Activated T-helper 17 cell treated with anti-CD3 and anti-CD28 coated beads, Interleukin-2, amount 50 U/mL, for 72 hours (primary cell): ENCODE data around the gene ELMO1. TPM values are rescaled to one million over a fixed set of nuclear protein-coding genes. Genes with fewer than 3 reads are reported as not detected.

Experiments used
- ATAC-seq: fragments of 150-1000 bp; cut with Tn5 transposase; replicated peaks from 2 replicates; pipeline ENCODE4 v1.10.0; 2021; ENCODE audit warnings: mild to moderate bottlenecking, moderate library complexity
- H3K27ac Mint-ChIP-seq: one replicate; pipeline ENCODE4 v1.8.0; 2022; ENCODE audit warnings: mixed read lengths
- H3K27me3 Mint-ChIP-seq: one replicate; pipeline ENCODE4 v1.8.0; 2022; ENCODE audit warnings: mixed read lengths
- H3K36me3 Mint-ChIP-seq: one replicate; pipeline ENCODE4 v1.8.0; 2022; ENCODE audit warnings: low read depth, mild to moderate bottlenecking, mixed read lengths
- H3K4me1 Mint-ChIP-seq: one replicate; pipeline ENCODE4 v1.8.0; 2022; ENCODE audit warnings: mixed read lengths
- H3K4me3 Mint-ChIP-seq: one replicate; pipeline ENCODE4 v1.8.0; 2022; ENCODE audit warnings: mild to moderate bottlenecking, mixed read lengths
- H3K9me3 Mint-ChIP-seq: one replicate; pipeline ENCODE4 v1.8.0; 2022; ENCODE audit warnings: mixed read lengths
- total RNA-seq, 2 donors: library from RNA; stranded (reverse); gene quantifications; one replicate each; pipeline ENCODE4 v1.2.3, GENCODE V29; 2022

Gene ELMO1
- total RNA-seq, 2 donors from 2014 or later, result 77.4 to 106 TPM

DNA sequence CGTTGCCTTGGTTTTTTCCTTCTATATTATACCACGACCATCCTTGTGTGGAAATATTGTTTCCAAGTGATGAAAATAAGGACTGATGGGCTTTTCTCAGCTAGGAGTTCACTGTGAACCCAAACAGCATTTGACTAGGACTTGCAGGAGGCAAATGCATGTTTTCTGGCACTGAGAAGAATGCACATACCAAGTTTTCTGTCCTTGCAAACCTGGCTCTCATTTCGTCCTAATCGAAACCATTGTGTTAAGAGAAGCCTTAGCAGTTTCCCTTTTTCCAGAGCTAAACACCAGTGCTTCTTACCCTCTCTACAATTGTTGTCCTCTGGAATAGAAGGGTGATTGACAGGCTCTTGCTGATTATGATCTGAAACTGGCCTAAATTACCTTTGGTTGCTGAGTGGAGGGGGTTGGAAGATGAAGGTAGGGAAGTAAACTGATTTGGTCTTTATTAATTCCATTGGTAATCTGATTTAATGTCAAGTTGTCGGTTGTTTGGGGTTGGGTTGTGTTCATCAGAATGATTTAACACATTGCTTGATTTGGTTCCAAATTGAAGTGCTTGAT is 33.1 kb upstream of the ELMO1 start:
- Mint-ChIP-seq H3K4me1 (no peaks in the 10 kb centered on the region), H3K4me3 (no peak overlapping the region), H3K36me3 (no peaks in the 10 kb centered on the region), H3K27me3 (peaks cover 32% of the 10 kb centered on the region), H3K27ac (no peak overlapping the region), H3K9me3 (no peaks in the 10 kb centered on the region)
- ATAC-seq, result no peak

DNA sequence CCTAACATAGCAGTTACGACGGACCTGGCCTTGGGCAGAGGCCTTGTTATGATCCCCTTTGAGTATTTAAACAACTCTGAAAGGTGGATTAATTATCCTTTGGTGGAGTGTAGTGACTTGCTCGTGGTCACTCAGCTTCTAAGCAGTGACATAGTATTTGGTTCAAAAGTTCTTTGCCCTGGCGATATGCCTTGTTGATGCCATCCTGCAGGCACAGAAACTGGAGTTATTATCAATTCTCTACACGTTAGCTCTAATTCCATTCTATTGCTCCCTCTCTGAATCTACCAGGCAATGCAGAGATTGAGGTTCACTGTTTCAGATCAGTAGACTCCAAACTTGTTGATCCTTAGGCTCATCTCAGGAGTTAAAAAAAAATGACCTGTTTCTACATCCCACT is 32.5 kb upstream of the ELMO1 start:
- no peak overlapping the region for H3K4me3 Mint-ChIP-seq
- no peaks in the 10 kb centered on the region for H3K36me3 Mint-ChIP-seq
- no peaks in the 10 kb centered on the region for H3K9me3 Mint-ChIP-seq
- no peaks in the 10 kb centered on the region for H3K4me1 Mint-ChIP-seq
- peaks cover 29% of the 10 kb centered on the region for H3K27me3 Mint-ChIP-seq
- no peak overlapping the region for H3K27ac Mint-ChIP-seq
- ATAC-seq, result no peak

DNA sequence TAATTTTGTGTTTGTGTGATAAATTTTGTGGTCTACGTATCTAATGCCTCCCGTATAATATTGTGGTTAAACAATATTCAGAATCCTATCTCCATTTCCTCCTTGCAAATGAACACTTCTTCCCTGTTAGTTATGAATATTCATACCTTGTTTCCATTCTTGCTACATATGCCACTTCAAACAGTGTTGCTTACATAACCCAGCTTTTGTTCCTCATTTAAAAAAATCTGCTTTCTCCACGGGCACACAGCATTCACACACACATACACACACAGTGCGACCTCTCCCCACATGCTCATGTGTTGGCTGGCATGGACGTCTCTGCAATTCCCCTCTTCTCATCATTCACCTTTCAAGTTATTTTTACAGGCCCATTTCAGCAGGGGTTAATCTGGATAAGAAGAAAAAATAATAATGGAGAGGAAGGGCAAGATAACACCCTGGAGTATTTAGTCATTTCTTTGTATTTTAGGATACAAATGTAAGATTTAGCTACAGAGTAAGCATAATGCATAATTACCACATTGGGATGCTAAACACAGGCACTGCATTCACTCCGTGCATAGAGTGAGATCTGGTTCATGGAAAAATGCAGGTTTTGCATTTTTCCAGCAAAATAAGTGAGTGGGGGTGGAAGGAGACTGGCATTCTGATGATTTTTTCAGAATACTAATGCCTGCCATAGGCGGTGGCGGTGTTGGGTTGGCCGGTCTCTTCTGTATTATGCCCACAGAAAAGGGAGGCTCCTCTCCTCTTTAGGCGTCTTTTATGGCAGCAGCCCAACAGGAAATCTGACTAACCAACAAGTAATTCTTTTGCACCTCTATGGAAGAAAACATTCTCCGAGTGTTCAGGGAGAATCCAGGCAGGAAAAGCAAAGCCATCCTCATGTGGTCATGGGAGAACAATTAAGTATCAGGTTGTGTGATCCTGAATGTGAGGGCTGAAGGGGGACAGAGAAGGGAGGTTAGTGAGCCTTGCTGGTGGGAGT is 31.7 kb upstream of the ELMO1 start:
- Mint-ChIP-seq H3K27me3 (peaks cover 27% of the 10 kb centered on the region), H3K36me3 (no peaks in the 10 kb centered on the region), H3K4me3 (no peak overlapping the region), H3K27ac (no peak overlapping the region), H3K4me1 (no peaks in the 10 kb centered on the region), H3K9me3 (no peaks in the 10 kb centered on the region)
- no peak for ATAC-seq

DNA sequence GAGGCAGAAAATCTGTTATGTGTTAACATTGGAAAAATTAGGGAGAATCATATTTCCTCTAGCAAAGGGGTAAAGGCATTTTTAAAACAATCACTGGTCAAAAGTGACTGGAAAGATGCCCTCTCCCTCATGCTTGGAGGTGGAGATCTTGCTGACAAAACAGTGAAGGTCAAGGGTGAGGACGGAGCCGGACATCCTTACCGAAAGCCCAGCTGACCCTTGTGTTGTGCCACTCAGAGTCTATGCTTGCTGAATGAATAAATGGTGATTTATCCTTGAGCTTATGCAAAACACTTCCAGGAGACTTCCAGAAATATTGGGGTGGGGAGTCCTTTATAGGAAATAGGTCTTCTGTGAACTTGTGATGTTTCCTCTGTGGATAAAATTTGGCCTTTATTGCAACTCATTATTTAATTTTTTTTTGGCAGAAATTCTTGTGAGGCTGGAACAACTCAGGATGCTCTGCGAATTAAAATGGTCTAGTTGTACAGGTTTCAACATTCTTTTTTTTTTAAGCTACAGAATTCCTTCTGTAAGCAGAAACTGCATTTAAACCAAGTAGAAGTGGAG is 28.3 kb upstream of the ELMO1 start:
- Mint-ChIP-seq H3K36me3 (no peaks in the 10 kb centered on the region), H3K27ac (no peak overlapping the region), H3K9me3 (no peaks in the 10 kb centered on the region), H3K4me1 (no peaks in the 10 kb centered on the region), H3K27me3 (peaks cover 32% of the 10 kb centered on the region), H3K4me3 (no peak overlapping the region)
- ATAC-seq, result no peak

DNA sequence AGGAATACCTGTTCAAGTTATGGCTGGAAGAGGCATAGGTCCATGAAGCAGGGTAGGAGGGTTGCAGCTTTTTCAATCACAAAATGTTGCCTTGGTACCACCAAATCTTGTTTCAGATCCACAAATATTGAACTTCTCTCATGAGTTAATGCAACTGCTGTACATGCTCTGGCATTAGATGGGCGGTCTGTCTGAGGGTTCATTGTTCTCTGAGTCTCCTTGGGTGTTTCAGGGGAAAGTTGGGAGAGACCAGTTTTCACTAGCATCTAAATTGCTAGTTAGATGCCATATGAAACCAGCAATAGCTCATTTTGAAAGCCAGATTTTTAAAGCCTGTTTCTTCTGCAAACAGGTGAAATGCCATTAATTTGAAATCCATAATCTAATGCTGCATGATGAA is 27.8 kb upstream of the ELMO1 start:
- no peaks in the 10 kb centered on the region for H3K4me1 Mint-ChIP-seq
- peaks cover 30% of the 10 kb centered on the region for H3K27me3 Mint-ChIP-seq

DNA sequence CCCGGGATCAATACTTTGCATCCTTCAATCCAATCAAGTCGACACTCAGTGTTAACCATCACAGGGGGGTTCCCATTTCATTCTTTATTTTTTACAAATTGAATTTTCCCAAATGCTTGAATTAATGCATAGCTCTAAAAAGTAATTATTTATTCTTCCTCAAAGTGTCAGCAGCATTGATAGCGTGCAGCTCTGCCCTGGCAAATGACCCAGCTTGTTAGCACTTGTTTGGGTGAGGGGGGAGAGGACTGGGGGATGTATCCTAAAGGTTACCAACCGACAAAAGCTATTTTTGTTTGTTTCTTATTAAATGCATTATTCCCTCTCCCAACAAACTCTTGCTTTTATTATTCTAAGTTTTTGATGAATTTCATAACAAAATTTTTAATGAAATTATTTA is 27.0 kb upstream of the ELMO1 start:
- Mint-ChIP-seq H3K9me3 (no peaks in the 10 kb centered on the region), H3K4me1 (no peaks in the 10 kb centered on the region), H3K27ac (no peak overlapping the region), H3K27me3 (peaks cover 26% of the 10 kb centered on the region), H3K36me3 (no peaks in the 10 kb centered on the region), H3K4me3 (no peak overlapping the region)
- ATAC-seq, result no peak

More for the DNA sequence above, 27.8 kb upstream of the ELMO1 start:
- ATAC-seq, result no peak
- Mint-ChIP-seq H3K4me3 (no peak overlapping the region), H3K36me3 (no peaks in the 10 kb centered on the region), H3K27ac (no peak overlapping the region), H3K9me3 (no peaks in the 10 kb centered on the region)

DNA sequence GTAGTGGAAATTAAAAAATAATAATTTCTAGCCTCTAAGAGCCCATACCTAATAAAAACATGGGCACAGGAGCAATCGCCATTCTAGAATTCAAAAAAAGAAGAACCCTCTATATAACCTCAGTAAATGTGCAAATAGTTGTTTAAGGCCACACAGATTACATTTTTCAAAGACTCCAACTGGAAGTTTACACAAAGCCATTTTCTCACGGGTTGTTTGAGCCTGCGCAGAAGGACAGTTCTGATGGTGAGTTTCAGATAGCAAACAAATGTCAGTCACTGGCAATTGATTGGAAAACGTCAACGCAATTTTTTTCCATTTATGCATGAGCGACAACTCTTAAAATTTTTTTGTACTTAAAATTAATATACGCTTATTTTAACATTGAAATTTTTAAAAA is 23.0 kb upstream of the ELMO1 start:
- no peaks in the 10 kb centered on the region for H3K36me3 Mint-ChIP-seq
- H3K27ac Mint-ChIP-seq, result no peak overlapping the region
- H3K9me3 Mint-ChIP-seq, result peaks cover 5% of the 10 kb centered on the region
- H3K4me1 Mint-ChIP-seq, result no peaks in the 10 kb centered on the region
- no peak overlapping the region for H3K4me3 Mint-ChIP-seq
- H3K27me3 Mint-ChIP-seq, result peaks cover 22% of the 10 kb centered on the region
- no peak for ATAC-seq

DNA sequence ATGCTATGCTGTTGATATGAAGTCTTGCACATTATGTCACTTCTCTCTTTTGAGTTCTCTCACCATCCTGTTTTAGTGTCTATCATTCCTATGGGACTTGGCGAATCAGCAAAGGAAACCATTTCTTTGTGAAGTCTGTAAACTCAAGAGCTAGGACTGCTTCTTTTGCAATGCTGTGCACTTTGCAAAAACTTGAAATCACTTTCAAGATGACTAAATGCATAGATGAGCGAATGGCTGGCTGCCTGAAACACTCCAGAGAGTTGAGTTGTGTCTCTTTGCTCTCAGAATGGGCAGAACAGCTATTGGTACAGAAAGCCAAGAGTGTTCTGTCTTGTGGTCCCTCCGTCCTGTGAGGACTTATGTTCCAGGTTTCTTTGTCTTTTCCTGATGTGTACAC is 18.3 kb upstream of the ELMO1 start:
- peaks cover 5% of the 10 kb centered on the region for H3K9me3 Mint-ChIP-seq
- H3K27ac Mint-ChIP-seq, result no peak overlapping the region
- ATAC-seq, result peak; percentile 66
- H3K36me3 Mint-ChIP-seq, result no peaks in the 10 kb centered on the region
- no peak overlapping the region for H3K4me3 Mint-ChIP-seq
- peaks cover 8% of the 10 kb centered on the region for H3K27me3 Mint-ChIP-seq
- H3K4me1 Mint-ChIP-seq, result no peaks in the 10 kb centered on the region

DNA sequence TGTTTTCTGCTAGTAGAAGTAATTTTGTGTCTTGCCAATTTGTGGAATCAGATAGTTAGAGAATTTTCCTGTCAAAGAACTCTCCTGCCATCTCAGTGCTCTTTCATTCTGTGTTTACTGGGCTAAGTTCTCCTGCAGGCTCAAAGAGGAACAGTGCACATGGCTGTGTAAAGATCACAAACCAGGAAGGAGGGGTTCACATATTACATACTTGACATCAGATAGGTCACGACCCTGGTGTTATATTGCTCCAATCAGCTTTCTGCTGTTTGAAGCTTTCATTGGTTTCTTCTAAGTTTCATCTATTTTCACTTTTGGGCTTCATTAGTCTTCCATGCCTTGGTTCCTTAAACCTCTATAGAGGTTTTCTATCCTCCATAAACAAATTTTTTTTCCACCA is 13.5 kb upstream of the ELMO1 start:
- H3K36me3 Mint-ChIP-seq, result no peaks in the 10 kb centered on the region
- no peak overlapping the region for H3K4me3 Mint-ChIP-seq
- no peak for ATAC-seq
- peaks cover 3% of the 10 kb centered on the region for H3K27me3 Mint-ChIP-seq
- no peak overlapping the region for H3K27ac Mint-ChIP-seq
- H3K9me3 Mint-ChIP-seq, result no peaks in the 10 kb centered on the region
- H3K4me1 Mint-ChIP-seq, result no peaks in the 10 kb centered on the region

DNA sequence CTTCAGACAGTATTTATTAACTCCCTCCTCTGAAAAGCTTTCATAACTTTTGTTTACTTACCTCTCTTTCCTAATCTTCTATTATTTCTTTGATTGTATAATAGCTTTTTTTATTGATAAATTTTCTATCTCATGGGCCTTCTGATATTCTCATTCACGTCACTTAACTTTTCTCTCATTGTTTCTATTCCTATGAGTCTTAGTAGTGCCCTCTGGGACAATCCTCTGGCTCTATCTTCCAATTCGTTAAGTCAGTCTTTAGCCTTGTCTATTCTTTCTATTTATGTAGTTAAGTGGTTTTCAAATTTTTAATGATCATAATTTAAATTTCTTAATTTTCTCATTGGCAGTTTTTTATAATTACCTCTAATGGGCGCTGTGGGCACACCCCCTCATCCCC is 6.4 kb upstream of the ELMO1 start:
- Mint-ChIP-seq H3K27me3 (peaks cover 3% of the 10 kb centered on the region), H3K9me3 (no peaks in the 10 kb centered on the region), H3K4me1 (peaks cover 2% of the 10 kb centered on the region), H3K4me3 (no peak overlapping the region), H3K36me3 (no peaks in the 10 kb centered on the region), H3K27ac (no peak overlapping the region)
- no peak for ATAC-seq

DNA sequence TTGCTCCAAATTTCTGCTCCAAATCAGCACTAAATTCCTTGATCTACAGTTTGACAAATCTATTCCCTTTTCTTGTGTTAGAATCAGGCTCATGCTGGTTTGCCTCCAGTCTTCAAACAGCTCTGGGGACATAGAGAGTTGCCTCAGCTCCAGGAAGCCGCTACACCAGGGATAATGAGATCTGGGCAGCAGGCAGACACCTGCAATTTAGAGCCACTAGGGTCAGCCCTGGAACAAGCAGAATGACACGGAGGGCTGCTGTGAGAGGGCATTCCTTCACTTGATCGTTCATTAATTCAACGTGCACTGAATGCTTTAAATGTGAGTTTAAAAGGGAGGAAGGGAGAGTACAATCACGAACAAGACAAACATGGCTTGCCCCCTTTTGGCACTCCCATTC is 3.7 kb upstream of the ELMO1 start:
- H3K27me3 Mint-ChIP-seq, result no peaks in the 10 kb centered on the region
- no peak overlapping the region for H3K27ac Mint-ChIP-seq
- no peak overlapping the region for H3K4me3 Mint-ChIP-seq
- ATAC-seq, result no peak
- H3K36me3 Mint-ChIP-seq, result peaks cover 13% of the 10 kb centered on the region
- peaks cover 14% of the 10 kb centered on the region for H3K4me1 Mint-ChIP-seq
- no peaks in the 10 kb centered on the region for H3K9me3 Mint-ChIP-seq

DNA sequence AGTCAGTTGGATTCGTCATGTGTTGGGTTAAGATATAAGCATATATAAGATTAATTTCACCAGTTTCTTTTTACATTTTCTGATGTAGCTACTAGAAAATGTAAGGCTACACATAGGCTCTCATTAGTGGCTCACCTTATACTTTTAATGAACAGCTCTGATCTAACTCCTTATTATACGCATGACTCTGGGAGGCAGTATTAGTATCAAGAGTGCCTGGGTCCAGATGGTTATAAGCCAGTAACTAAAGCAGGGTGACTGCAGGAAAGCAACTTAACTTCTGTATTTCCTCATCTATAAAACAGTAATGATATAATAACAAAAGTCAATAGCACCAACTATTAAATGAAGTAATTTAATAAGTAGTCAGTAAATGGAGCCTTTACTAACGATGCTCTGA is 1.4 kb upstream of the ELMO1 start:
- Mint-ChIP-seq H3K9me3 (no peaks in the 10 kb centered on the region), H3K4me3 (peak overlapping the region; percentile 99), H3K27me3 (no peaks in the 10 kb centered on the region), H3K27ac (peak overlapping the region; percentile 96), H3K4me1 (peaks cover 34% of the 10 kb centered on the region), H3K36me3 (peaks cover 33% of the 10 kb centered on the region)
- no peak for ATAC-seq

DNA sequence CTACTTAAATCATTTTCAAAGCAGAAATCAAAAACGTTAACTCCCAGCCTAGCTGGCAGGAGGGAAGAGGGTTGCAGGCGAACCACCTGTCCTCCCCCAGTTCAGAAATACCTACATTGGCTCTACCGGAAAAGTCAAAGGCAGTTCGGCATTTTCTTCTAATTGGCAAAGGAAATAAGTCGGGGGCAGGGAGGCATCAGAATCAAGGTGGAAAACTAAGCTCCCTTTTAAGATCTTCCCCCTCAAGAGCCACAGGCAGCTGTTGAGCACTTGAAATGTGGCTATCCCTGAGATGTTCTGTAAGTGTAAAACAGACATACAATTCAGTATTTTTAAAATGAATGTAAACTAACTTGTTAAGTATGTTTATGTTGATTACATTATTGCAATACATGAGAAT is 957 bp upstream of the ELMO1 start:
- H3K4me3 Mint-ChIP-seq, result peak overlapping the region; percentile 99
- H3K27me3 Mint-ChIP-seq, result no peaks in the 10 kb centered on the region
- peaks cover 34% of the 10 kb centered on the region for H3K4me1 Mint-ChIP-seq
- H3K27ac Mint-ChIP-seq, result peak overlapping the region; percentile 96
- H3K9me3 Mint-ChIP-seq, result no peaks in the 10 kb centered on the region
- peaks cover 37% of the 10 kb centered on the region for H3K36me3 Mint-ChIP-seq
- ATAC-seq, result no peak

DNA sequence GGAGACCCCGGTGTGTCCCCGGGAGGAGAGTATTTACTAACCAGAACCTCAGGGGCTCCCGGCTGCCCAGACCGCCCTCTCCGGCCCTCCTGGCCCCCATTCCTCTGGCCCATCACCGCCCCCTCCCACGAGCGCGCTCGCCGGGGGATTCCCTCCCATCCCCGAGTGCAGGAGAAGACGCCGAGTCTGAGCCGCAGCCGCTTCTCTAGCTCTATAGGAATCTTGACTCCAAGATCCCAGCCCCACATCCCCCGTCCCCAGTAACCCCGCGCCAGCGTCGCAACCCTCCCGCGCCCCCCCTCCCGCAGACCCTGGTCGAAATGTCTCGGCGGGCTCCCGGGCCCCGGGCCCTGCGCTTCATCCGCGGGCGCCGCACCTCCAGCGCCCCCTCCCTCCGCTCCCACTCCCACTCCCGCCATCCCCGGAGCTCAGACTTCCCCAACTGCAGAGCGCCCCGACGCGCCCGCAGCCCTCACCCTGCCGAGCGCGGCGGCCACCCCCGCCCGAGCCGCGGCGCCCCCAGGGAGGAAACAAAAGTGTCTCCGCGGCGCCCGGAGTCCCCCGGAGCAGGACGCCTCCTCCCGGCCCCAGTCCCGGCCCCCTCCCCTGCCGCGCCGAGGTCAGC is 541 bp downstream of the ELMO1 start:
- Mint-ChIP-seq H3K4me3 (peak overlapping the region; percentile 99), H3K36me3 (peaks cover 44% of the 10 kb centered on the region), H3K4me1 (peaks cover 44% of the 10 kb centered on the region), H3K27me3 (no peaks in the 10 kb centered on the region), H3K9me3 (no peaks in the 10 kb centered on the region), H3K27ac (peak overlapping the region; percentile 96)
- peak; percentile 25 for ATAC-seq
